ENCODE data around the gene TMEM86A. TPM values are rescaled to one million over a fixed set of nuclear protein-coding genes. Genes with fewer than 3 reads are reported as not detected.

Gene TMEM86A
- polyA plus RNA-seq, 1 of the 3 experiments (the other 2 are of a cell fraction): 1.2 TPM

GRCh38 chr11:18676803-18677202, 21.8 kb upstream of the TMEM86A start:
- Histone ChIP-seq H3K27me3 (ENCODE audit: insufficient read depth) (no peaks in the 10 kb centered on the region), H2AFZ (ENCODE audit: low read depth) (no peak overlapping the region), H3K4me1 (ENCODE audit: control insufficient read depth in 1 of 2, insufficient read depth in 2 of 2, low read depth in 1 of 2, low read length in 1 of 2) (no peaks in the 10 kb centered on the region), H3F3A (replicated peaks; ENCODE audit: insufficient read depth) (no peaks in the 10 kb centered on the region), H3K9me3 (no peaks in the 10 kb centered on the region), H3K79me2 (ENCODE audit: insufficient read depth) (no peaks in the 10 kb centered on the region), H3K4me2 (no peak overlapping the region), H3K9ac (no peak overlapping the region), H3K4me3 (ENCODE audit: low read depth in 2 of 2, low read length in 1 of 2) (no peak overlapping the region), H3K27ac (ENCODE audit: low read depth in 2 of 2, low read length in 1 of 2) (no peak overlapping the region), H4K20me1 (ENCODE audit: insufficient read depth) (no peaks in the 10 kb centered on the region), H3K36me3 (replicated peaks in 1 of 2; ENCODE audit: control insufficient read depth in 1 of 2, insufficient read depth in 2 of 2, low read length in 1 of 2) (no peaks in the 10 kb centered on the region), H3K9me2 (no peaks in the 10 kb centered on the region)
- CTCF ChIA-PET: no interaction called here
- POLR2A ChIA-PET: no interaction called here
- 48% methylated on average over 4 of the region's 4 CpGs for WGBS (ENCODE audit: low lambda C conversion rate)
- no peak for DNase-seq
- TF ChIP-seq TAF1 (IDR thresholded peaks at IDR 0.05; ENCODE audit: borderline replicate concordance, low read depth, low read length) (no peak), RCOR1 (IDR thresholded peaks at IDR 0.05; ENCODE audit: low read length) (no peak), MAX (IDR thresholded peaks at IDR 0.05; ENCODE audit: low read depth) (no peak), NRF1 (IDR thresholded peaks at IDR 0.05; ENCODE audit: low read depth, low read length) (no peak), NFIC (IDR thresholded peaks at IDR 0.05; ENCODE audit: borderline replicate concordance) (no peak), FOSL2 (IDR thresholded peaks at IDR 0.05; ENCODE audit: borderline replicate concordance, low read depth) (no peak), YY1 (IDR thresholded peaks at IDR 0.05; ENCODE audit: low read depth) (no peak), TEAD4 (IDR thresholded peaks at IDR 0.05; ENCODE audit: borderline replicate concordance, insufficient read depth) (no peak), EP300 (IDR thresholded peaks at IDR 0.05; ENCODE audit: borderline replicate concordance in 1 of 2, low read depth in 1 of 2, low read length in 1 of 2) (no peak), ELF1 (IDR thresholded peaks at IDR 0.05) (no peak), SMC3 (IDR thresholded peaks at IDR 0.05; ENCODE audit: low read depth, low read length) (no peak), CTCF (IDR thresholded peaks at IDR 0.05) (no peak), RFX5 (IDR thresholded peaks at IDR 0.05; ENCODE audit: low read length) (no peak), IRF3 (IDR thresholded peaks at IDR 0.05; ENCODE audit: low read depth, low read length) (no peak), RXRA (IDR thresholded peaks at IDR 0.05; ENCODE audit: borderline replicate concordance, low read depth) (no peak), USF1 (IDR thresholded peaks at IDR 0.05; ENCODE audit: borderline replicate concordance, low read depth) (no peak), POLR2AphosphoS5 (IDR thresholded peaks at IDR 0.05; ENCODE audit: low read depth, low read length) (no peak), TCF12 (IDR thresholded peaks at IDR 0.05) (no peak), GABPA (IDR thresholded peaks at IDR 0.05; ENCODE audit: low read depth) (no peak), ZBTB33 (IDR thresholded peaks at IDR 0.05; ENCODE audit: borderline replicate concordance, low read depth) (no peak)
